Measurements from ENCODE around the gene UTY. TPM values are rescaled to one million over a fixed set of nuclear protein-coding genes. Genes with fewer than 3 reads are reported as not detected.

The UTY gene
- total RNA-seq, 2 experiments from 2014 or later = 35.8 to 36.7 TPM

DNA sequence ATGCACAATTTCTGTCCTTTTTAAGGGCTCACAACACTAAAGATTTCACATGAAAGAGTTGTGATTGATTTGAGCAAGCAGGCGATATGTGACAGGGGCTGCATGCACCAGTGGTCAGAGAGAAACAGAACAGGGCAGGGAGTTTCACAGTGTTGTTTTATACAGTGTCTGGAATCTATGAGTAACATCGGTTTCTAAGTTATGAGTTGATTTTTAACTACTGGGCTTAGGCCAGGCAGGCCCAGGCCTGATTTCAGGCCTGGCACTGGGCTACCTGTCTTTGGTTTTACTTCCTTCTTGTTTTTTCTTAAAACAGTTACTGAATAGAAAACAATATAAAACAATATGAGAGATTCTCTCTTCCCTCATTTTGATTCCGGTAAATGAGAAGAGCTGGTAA, 13.9 kb upstream of the UTY start:
- Histone ChIP-seq H2AFZ (ENCODE audit: low read length) (no peak overlapping the region), H3K4me1 (ENCODE audit: insufficient read depth, low read length, poor library complexity, severe bottlenecking) (peaks cover 6% of the 10 kb centered on the region), H3K27ac (ENCODE audit: low read depth, low read length, poor library complexity, severe bottlenecking) (no peak overlapping the region), H3K9me2 (ENCODE audit: insufficient read depth, low read length) (no peaks in the 10 kb centered on the region), H3K4me2 (ENCODE audit: low read length) (no peak overlapping the region), H4K20me1 (ENCODE audit: insufficient read depth, low read length) (no peaks in the 10 kb centered on the region), H3K4me3 (ENCODE audit: low read depth, low read length, poor library complexity, severe bottlenecking) (no peak overlapping the region), H3K79me2 (ENCODE audit: insufficient read depth, low read depth, low read length) (no peaks in the 10 kb centered on the region), H3K9me3 (ENCODE audit: low read length) (no peaks in the 10 kb centered on the region), H3K36me3 (ENCODE audit: insufficient read depth, low read length) (no peaks in the 10 kb centered on the region)
- intact Hi-C loops (cut with micrococcal nuclease; ENCODE audit: unreplicated experiment) = no loop called here
- no TSS peak for BruUV-seq (replicated peaks)
- ChIA-PET CTCF (ENCODE audit: unreplicated experiment) (no interaction called here), POLR2A (interaction anchor here (0.6 kb wide), 1 partner anchor 145 kb away, joined by 3 read pairs; no protein-coding TSS in a partner anchor)
- TF ChIP-seq, protein P1, sequence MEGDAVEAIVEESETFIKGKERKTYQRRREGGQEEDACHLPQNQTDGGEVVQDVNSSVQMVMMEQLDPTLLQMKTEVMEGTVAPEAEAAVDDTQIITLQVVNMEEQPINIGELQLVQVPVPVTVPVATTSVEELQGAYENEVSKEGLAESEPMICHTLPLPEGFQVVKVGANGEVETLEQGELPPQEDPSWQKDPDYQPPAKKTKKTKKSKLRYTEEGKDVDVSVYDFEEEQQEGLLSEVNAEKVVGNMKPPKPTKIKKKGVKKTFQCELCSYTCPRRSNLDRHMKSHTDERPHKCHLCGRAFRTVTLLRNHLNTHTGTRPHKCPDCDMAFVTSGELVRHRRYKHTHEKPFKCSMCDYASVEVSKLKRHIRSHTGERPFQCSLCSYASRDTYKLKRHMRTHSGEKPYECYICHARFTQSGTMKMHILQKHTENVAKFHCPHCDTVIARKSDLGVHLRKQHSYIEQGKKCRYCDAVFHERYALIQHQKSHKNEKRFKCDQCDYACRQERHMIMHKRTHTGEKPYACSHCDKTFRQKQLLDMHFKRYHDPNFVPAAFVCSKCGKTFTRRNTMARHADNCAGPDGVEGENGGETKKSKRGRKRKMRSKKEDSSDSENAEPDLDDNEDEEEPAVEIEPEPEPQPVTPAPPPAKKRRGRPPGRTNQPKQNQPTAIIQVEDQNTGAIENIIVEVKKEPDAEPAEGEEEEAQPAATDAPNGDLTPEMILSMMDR (conservative IDR thresholded peaks at IDR 0.05; ENCODE audit: low read length) = no peak
- TF ChIP-seq EZH2phosphoT487 (IDR thresholded peaks at IDR 0.05; ENCODE audit: borderline replicate concordance, low read depth, low read length) = no peak
- no peak for DNase-seq (ENCODE audit: low spot score)

DNA sequence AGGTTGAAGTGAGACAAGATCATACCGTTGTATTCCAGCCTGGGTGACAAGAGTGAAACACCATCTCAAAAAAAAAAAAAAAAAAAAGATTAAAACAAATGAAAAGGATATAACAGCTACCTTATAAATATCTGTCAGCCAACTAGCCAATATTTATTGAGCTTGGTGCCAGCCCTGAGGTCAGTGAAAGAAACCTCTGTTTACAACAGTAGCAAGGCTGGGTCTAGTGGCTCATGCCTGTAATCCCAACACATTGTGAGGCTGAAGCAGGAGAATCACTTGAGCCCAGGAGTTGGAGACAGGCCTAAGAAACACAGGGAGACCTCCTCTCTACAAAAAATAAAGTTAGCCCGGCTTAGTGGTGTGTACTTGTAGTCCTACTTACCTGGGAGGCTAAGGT, 12.6 kb upstream of the UTY start:
- no peaks in the 10 kb centered on the region for H3K36me3 ChIP-seq (ENCODE audit: insufficient read depth, low read length)
- no peaks in the 10 kb centered on the region for H4K20me1 ChIP-seq (ENCODE audit: insufficient read depth, low read length)
- no peak for DNase-seq (ENCODE audit: low spot score)
- H3K4me1 ChIP-seq (ENCODE audit: insufficient read depth, low read length, poor library complexity, severe bottlenecking) = peaks cover 6% of the 10 kb centered on the region
- intact Hi-C loops (cut with micrococcal nuclease; ENCODE audit: unreplicated experiment) = no loop called here
- no peak overlapping the region for H3K4me3 ChIP-seq (ENCODE audit: low read depth, low read length, poor library complexity, severe bottlenecking)
- POLR2A ChIA-PET = interaction anchor here (0.6 kb wide), 1 partner anchor 591 kb away, joined by 3 read pairs; no protein-coding TSS in a partner anchor
- no peaks in the 10 kb centered on the region for H3K9me2 ChIP-seq (ENCODE audit: insufficient read depth, low read length)
- TF ChIP-seq, protein P1 (conservative IDR thresholded peaks at IDR 0.05; ENCODE audit: low read length) = no peak
- no peak for TF ChIP-seq EZH2phosphoT487 (IDR thresholded peaks at IDR 0.05; ENCODE audit: borderline replicate concordance, low read depth, low read length)
- no peaks in the 10 kb centered on the region for H3K79me2 ChIP-seq (ENCODE audit: insufficient read depth, low read depth, low read length)
- CTCF ChIA-PET (ENCODE audit: unreplicated experiment) = no interaction called here
- no peak overlapping the region for H3K4me2 ChIP-seq (ENCODE audit: low read length)
- BruUV-seq (replicated peaks) = no TSS peak
- no peak overlapping the region for H3K27ac ChIP-seq (ENCODE audit: low read depth, low read length, poor library complexity, severe bottlenecking)
- no peaks in the 10 kb centered on the region for H3K9me3 ChIP-seq (ENCODE audit: low read length)
- H2AFZ ChIP-seq (ENCODE audit: low read length) = no peak overlapping the region

DNA sequence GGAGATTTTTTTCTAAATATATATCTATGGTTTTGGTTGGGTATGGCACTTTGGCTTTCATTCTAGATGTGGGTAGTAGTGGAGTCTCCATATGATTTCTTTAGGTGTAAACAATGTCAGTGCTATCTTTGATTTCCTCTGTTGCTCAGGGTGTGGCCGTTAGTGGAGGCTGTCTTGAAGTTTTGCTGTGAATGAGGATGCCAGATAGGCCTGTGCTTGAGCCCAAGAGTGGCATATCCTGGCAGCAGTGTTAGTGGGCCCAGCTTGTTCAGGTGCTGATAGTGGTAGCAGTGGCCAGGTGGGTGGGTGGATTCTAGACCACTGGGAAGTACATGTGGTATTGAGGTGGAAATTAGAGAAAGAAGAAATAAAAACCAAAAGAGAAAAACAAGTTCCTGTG, 8.9 kb upstream of the UTY start:
- intact Hi-C loops (cut with micrococcal nuclease; ENCODE audit: unreplicated experiment) = no loop called here
- no peak overlapping the region for H3K4me2 ChIP-seq (ENCODE audit: low read length)
- no peaks in the 10 kb centered on the region for H3K9me3 ChIP-seq (ENCODE audit: low read length)
- no peaks in the 10 kb centered on the region for H4K20me1 ChIP-seq (ENCODE audit: insufficient read depth, low read length)
- TF ChIP-seq EZH2phosphoT487 (IDR thresholded peaks at IDR 0.05; ENCODE audit: borderline replicate concordance, low read depth, low read length) = no peak
- TF ChIP-seq, protein P1 (conservative IDR thresholded peaks at IDR 0.05; ENCODE audit: low read length) = no peak
- no peaks in the 10 kb centered on the region for H3K79me2 ChIP-seq (ENCODE audit: insufficient read depth, low read depth, low read length)
- H3K27ac ChIP-seq (ENCODE audit: low read depth, low read length, poor library complexity, severe bottlenecking) = no peak overlapping the region
- no TSS peak for BruUV-seq (replicated peaks)
- H3K4me1 ChIP-seq (ENCODE audit: insufficient read depth, low read length, poor library complexity, severe bottlenecking) = peaks cover 6% of the 10 kb centered on the region
- POLR2A ChIA-PET = interaction anchor here (1.1 kb wide), 1 partner anchor 9 kb away, joined by 3 read pairs; the partner anchor contains the start of gene UTY
- no peaks in the 10 kb centered on the region for H3K36me3 ChIP-seq (ENCODE audit: insufficient read depth, low read length)
- H3K4me3 ChIP-seq (ENCODE audit: low read depth, low read length, poor library complexity, severe bottlenecking) = no peak overlapping the region
- H2AFZ ChIP-seq (ENCODE audit: low read length) = no peak overlapping the region
- DNase-seq (ENCODE audit: low spot score) = no peak
- no peaks in the 10 kb centered on the region for H3K9me2 ChIP-seq (ENCODE audit: insufficient read depth, low read length)
- CTCF ChIA-PET (ENCODE audit: unreplicated experiment) = no interaction called here

Data from OCI-LY7 (cell line).